Activated CD4-positive, alpha-beta T cell treated with anti-CD3 and anti-CD28 coated beads, Interleukin-10, Interleukin-2, amounts not matched to agents 100 ng/mL and 50 ng/mL, durations not matched to agents 16 hours and 8 hours (primary cell): ENCODE results near the gene EFHD1.

Source experiments
- DNase-seq: peaks from one replicate; pipeline ENCODE4 v3.0.0-alpha.2; 2020

EFHD1 gene

GRCh38 chr2:232633413-232634205 lies at the start of gene EFHD1:
Gene EFHD1 (plus strand): TSS chr2:232633604. CDS start chr2:232633705, 101 bp downstream.
- DNase-seq = peak; percentile 59

- no peak for DNase-seq
Measured at GRCh38 chr2:232584238-232584637, 49.2 kb upstream of the EFHD1 start.

- DNase-seq = no peak
Measured at GRCh38 chr2:232586943-232587505, 46.4 kb upstream of the EFHD1 start.

GRCh38 chr2:232587512-232587911 lies 45.9 kb upstream of the EFHD1 start:
- DNase-seq = no peak

- no peak for DNase-seq
Measured at GRCh38 chr2:232588031-232588430, 45.4 kb upstream of the EFHD1 start.

- no peak for DNase-seq
Measured at GRCh38 chr2:232588680-232589585, 44.5 kb upstream of the EFHD1 start.

- peak; percentile 40 for DNase-seq
Measured at GRCh38 chr2:232592772-232593395, 40.5 kb upstream of the EFHD1 start.

- no peak for DNase-seq
Measured at GRCh38 chr2:232593982-232594381, 39.4 kb upstream of the EFHD1 start.

- no peak for DNase-seq
Measured at GRCh38 chr2:232597362-232598079, 35.9 kb upstream of the EFHD1 start.

- no peak for DNase-seq
Measured at GRCh38 chr2:232598293-232598692, 35.1 kb upstream of the EFHD1 start.

GRCh38 chr2:232600053-232600773 lies 33.2 kb upstream of the EFHD1 start:
- DNase-seq = no peak

GRCh38 chr2:232603283-232603682 lies 30.1 kb upstream of the EFHD1 start:
- DNase-seq = no peak

- no peak for DNase-seq
Measured at GRCh38 chr2:232604535-232604934, 28.9 kb upstream of the EFHD1 start.

GRCh38 chr2:232607011-232607410 lies 26.4 kb upstream of the EFHD1 start:
- DNase-seq = no peak

- no peak for DNase-seq
Measured at GRCh38 chr2:232609607-232610006, 23.8 kb upstream of the EFHD1 start.

- no peak for DNase-seq
Measured at GRCh38 chr2:232610081-232610480, 23.3 kb upstream of the EFHD1 start.

GRCh38 chr2:232611061-232611460 lies 22.3 kb upstream of the EFHD1 start:
- DNase-seq = no peak

- DNase-seq = peak; percentile 71
Measured at GRCh38 chr2:232611559-232612218, 21.7 kb upstream of the EFHD1 start.

GRCh38 chr2:232613538-232614134 lies 19.8 kb upstream of the EFHD1 start:
- DNase-seq = no peak

- no peak for DNase-seq
Measured at GRCh38 chr2:232615339-232615738, 18.1 kb upstream of the EFHD1 start.

GRCh38 chr2:232621186-232621585 lies 12.2 kb upstream of the EFHD1 start:
- DNase-seq = no peak
